Measurements from ENCODE around the gene NYAP1.

NYAP1 gene

GRCh38 chr7:100457033-100457432 lies 26.7 kb upstream of the NYAP1 start:
- no peak for DNase-seq (ENCODE audit: low spot score)

- DNase-seq (ENCODE audit: low spot score) = no peak
These were observed 19.5 kb upstream of the NYAP1 start, which contains the start of gene SPACDR for GRCh38 chr7:100464210-100464660. SPACDR (minus strand) TSS chr7:100464260; CDS start chr7:100464025, 235 bp downstream.

GRCh38 chr7:100464791-100465190 lies 18.9 kb upstream of the NYAP1 start:
- DNase-seq (ENCODE audit: low spot score) = no peak

GRCh38 chr7:100465299-100465698 lies 18.4 kb upstream of the NYAP1 start:
- no peak for DNase-seq (ENCODE audit: low spot score)

- peak; percentile 97 for DNase-seq (ENCODE audit: low spot score)
These were observed 17.9 kb upstream of the NYAP1 start for GRCh38 chr7:100465702-100466311.

- DNase-seq (ENCODE audit: low spot score) = no peak
These were observed 16.8 kb upstream of the NYAP1 start for GRCh38 chr7:100466653-100467605.

- DNase-seq (ENCODE audit: low spot score) = no peak
These were observed 15.9 kb upstream of the NYAP1 start for GRCh38 chr7:100467638-100468373.

GRCh38 chr7:100469227-100470044 lies 14.3 kb upstream of the NYAP1 start:
- peak; percentile 99 for DNase-seq (ENCODE audit: low spot score)

- no peak for DNase-seq (ENCODE audit: low spot score)
These were observed 12.7 kb upstream of the NYAP1 start for GRCh38 chr7:100471021-100471420.

- DNase-seq (ENCODE audit: low spot score) = no peak
These were observed 11.4 kb upstream of the NYAP1 start for GRCh38 chr7:100472121-100472851.

GRCh38 chr7:100472854-100473499 lies 10.8 kb upstream of the NYAP1 start:
- DNase-seq (ENCODE audit: low spot score) = no peak

- DNase-seq (ENCODE audit: low spot score) = no peak
These were observed 8.2 kb upstream of the NYAP1 start for GRCh38 chr7:100475549-100475948.

GRCh38 chr7:100476101-100476780 lies 7.5 kb upstream of the NYAP1 start:
- DNase-seq (ENCODE audit: low spot score) = no peak

- DNase-seq (ENCODE audit: low spot score) = no peak
These were observed 6.5 kb upstream of the NYAP1 start for GRCh38 chr7:100476903-100477870.

- DNase-seq (ENCODE audit: low spot score) = no peak
These were observed 5.9 kb upstream of the NYAP1 start for GRCh38 chr7:100477871-100478267.

GRCh38 chr7:100478958-100479660 lies 4.6 kb upstream of the NYAP1 start, which contains the start of gene TSC22D4:
TSC22D4 (minus strand) TSS chr7:100479214; CDS start chr7:100478038, 1,176 bp downstream.
- peak; percentile 97 for DNase-seq (ENCODE audit: low spot score)

- no peak for DNase-seq (ENCODE audit: low spot score)
These were observed 2.3 kb upstream of the NYAP1 start for GRCh38 chr7:100481466-100481865.

GRCh38 chr7:100482728-100483089 lies 1.0 kb upstream of the NYAP1 start:
- no peak for DNase-seq (ENCODE audit: low spot score)

Measured in HuH-7.5 (cell line).